Activated naive CD8-positive, alpha-beta T cell treated with anti-CD3 and anti-CD28 coated beads, Interleukin-2, amount 50 U/mL, for 24 hours (primary cell): Measurements from ENCODE around the gene BMPR1B.
"Not testable (repeated sequence)": the region's sequence is repeated elsewhere in the genome, so short reads cannot be mapped to it uniquely, and the experiment has no call there.

Experiments
- ATAC-seq: fragments of 150-1000 bp; cut with Tn5 transposase; one replicate; pipeline ENCODE4 v1.10.0; 2021
- DNase-seq: peaks from one replicate; pipeline ENCODE4 v3.0.0; 2021
- H3K27ac Mint-ChIP-seq: one replicate; pipeline ENCODE4 v1.8.0; 2021; ENCODE audit warnings: mild to moderate bottlenecking, mixed read lengths
- H3K27me3 Mint-ChIP-seq: one replicate; pipeline ENCODE4 v1.8.0; 2021; ENCODE audit warnings: mixed read lengths
- H3K36me3 Mint-ChIP-seq: one replicate; pipeline ENCODE4 v1.8.0; 2021; ENCODE audit warnings: low read depth, mixed read lengths
- H3K4me1 Mint-ChIP-seq: one replicate; pipeline ENCODE4 v1.8.0; 2021; ENCODE audit warnings: mixed read lengths
- H3K4me3 Mint-ChIP-seq: one replicate; pipeline ENCODE4 v1.8.0; 2021; ENCODE audit warnings: mild to moderate bottlenecking, moderate library complexity, mixed read lengths
- H3K9me3 Mint-ChIP-seq: one replicate; pipeline ENCODE4 v1.8.0; 2021; ENCODE audit warnings: mixed read lengths

BMPR1B gene

GRCh38 chr4:94833394-94833793 is 75.6 kb downstream of the BMPR1B start:
- Mint-ChIP-seq H3K9me3 (no peaks in the 10 kb centered on the region), H3K4me3 (no peak overlapping the region), H3K4me1 (no peaks in the 10 kb centered on the region), H3K27ac (no peak overlapping the region), H3K27me3 (no peaks in the 10 kb centered on the region), H3K36me3 (no peaks in the 10 kb centered on the region)
- no peak for DNase-seq
- ATAC-seq: no peak

- Mint-ChIP-seq H3K36me3 (no peaks in the 10 kb centered on the region), H3K4me3 (no peak overlapping the region), H3K4me1 (no peaks in the 10 kb centered on the region), H3K27me3 (no peaks in the 10 kb centered on the region), H3K9me3 (no peaks in the 10 kb centered on the region), H3K27ac (no peak overlapping the region)
- ATAC-seq (no peak), DNase-seq (no peak)
These were observed 76.7 kb downstream of the BMPR1B start for GRCh38 chr4:94834501-94834900.

- H3K9me3 Mint-ChIP-seq, H3K4me3 Mint-ChIP-seq, H3K27me3 Mint-ChIP-seq, H3K36me3 Mint-ChIP-seq, ATAC-seq, H3K27ac Mint-ChIP-seq, DNase-seq, H3K4me1 Mint-ChIP-seq: not testable (repeated sequence)
These were observed 83.6 kb downstream of the BMPR1B start for GRCh38 chr4:94841166-94841863.

GRCh38 chr4:94841864-94842221 is 84.1 kb downstream of the BMPR1B start:
- Mint-ChIP-seq H3K9me3 (no peaks in the 10 kb centered on the region), H3K27ac (no peak overlapping the region)
- ATAC-seq: no peak

DNA sequence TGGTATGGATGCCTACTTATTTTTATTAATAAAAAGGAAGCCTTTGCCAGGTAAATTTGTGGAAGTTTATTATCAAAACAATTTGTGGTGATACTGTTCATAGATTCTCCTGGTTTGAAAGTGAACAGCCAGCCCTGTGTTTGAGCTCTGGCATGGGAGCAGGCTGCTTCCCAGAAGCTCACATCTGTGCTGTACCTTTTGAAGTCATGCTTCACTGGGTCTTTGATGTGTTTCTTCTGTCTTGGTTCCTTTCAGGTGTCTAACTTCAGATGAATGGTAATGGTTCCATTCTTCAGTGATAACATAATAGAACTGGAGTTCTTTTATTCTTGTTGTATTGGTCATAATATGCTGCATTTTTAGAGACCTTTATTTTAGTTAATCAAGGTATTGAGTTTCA is 85.5 kb downstream of the BMPR1B start:
- no peaks in the 10 kb centered on the region for H3K27me3 Mint-ChIP-seq
- H3K27ac Mint-ChIP-seq: no peak overlapping the region
- ATAC-seq (no peak), DNase-seq (no peak)
- no peaks in the 10 kb centered on the region for H3K9me3 Mint-ChIP-seq
- no peaks in the 10 kb centered on the region for H3K36me3 Mint-ChIP-seq
- no peaks in the 10 kb centered on the region for H3K4me1 Mint-ChIP-seq
- no peak overlapping the region for H3K4me3 Mint-ChIP-seq

More at GRCh38 chr4:94841864-94842221, 84.1 kb downstream of the BMPR1B start:
- H3K36me3 Mint-ChIP-seq: no peaks in the 10 kb centered on the region
- no peak overlapping the region for H3K4me3 Mint-ChIP-seq
- no peaks in the 10 kb centered on the region for H3K4me1 Mint-ChIP-seq
- no peaks in the 10 kb centered on the region for H3K27me3 Mint-ChIP-seq
- no peak for DNase-seq

DNA sequence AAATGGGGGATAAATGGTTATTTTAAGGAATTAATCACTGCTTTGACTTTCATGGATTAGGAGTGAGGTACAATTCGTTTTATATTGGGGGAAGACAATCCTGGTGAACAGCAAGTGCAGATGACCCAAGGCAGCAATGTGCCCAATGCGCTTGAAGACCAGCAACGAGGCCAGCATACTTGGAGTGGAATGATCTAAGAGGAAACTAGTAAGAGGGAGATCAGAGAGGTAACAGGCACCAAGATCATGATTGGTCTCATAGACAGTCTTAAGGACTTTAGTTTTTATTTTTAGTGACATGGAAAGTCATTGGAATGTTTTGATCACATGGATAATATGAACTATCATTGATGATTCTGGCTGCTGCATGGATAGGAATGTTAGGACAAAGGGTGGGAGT is 90.6 kb downstream of the BMPR1B start:
- Mint-ChIP-seq H3K36me3 (no peaks in the 10 kb centered on the region), H3K9me3 (no peaks in the 10 kb centered on the region), H3K27me3 (no peaks in the 10 kb centered on the region), H3K4me1 (no peaks in the 10 kb centered on the region), H3K4me3 (no peak overlapping the region), H3K27ac (no peak overlapping the region)
- ATAC-seq: no peak
- DNase-seq: no peak

GRCh38 chr4:94849901-94850300 is 92.1 kb downstream of the BMPR1B start:
- H3K36me3 Mint-ChIP-seq: no peaks in the 10 kb centered on the region
- H3K4me1 Mint-ChIP-seq: no peaks in the 10 kb centered on the region
- H3K4me3 Mint-ChIP-seq: no peak overlapping the region
- no peak for ATAC-seq
- DNase-seq: no peak
- H3K27ac Mint-ChIP-seq: no peak overlapping the region
- H3K9me3 Mint-ChIP-seq: no peaks in the 10 kb centered on the region
- H3K27me3 Mint-ChIP-seq: no peaks in the 10 kb centered on the region

- ATAC-seq (no peak), DNase-seq (no peak)
- Mint-ChIP-seq H3K4me1 (no peaks in the 10 kb centered on the region), H3K4me3 (no peak overlapping the region), H3K36me3 (no peaks in the 10 kb centered on the region), H3K9me3 (no peaks in the 10 kb centered on the region), H3K27ac (no peak overlapping the region), H3K27me3 (no peaks in the 10 kb centered on the region)
These were observed 94.9 kb downstream of the BMPR1B start for GRCh38 chr4:94852616-94853015.

DNA sequence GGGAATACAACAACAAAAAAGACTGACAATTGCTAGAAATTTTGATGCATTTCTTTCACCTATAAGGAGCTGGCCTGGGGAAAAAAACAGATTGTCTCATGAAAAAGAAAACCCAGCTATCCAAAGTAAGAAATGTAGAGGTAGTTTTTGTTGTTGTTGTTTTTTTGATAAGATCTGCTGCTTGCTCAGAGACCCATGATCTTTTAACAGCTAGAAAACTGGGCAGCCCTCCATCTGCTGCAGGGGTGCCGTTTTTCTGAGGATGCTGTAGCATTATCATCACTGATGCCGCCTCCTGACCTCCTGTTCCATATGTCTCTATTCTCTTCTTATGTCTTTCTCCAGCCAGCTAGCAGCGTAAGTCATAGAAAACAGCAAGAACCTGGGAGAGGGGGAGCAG is 98.3 kb downstream of the BMPR1B start:
- ATAC-seq (no peak), DNase-seq (no peak)
- no peaks in the 10 kb centered on the region for H3K9me3 Mint-ChIP-seq
- no peaks in the 10 kb centered on the region for H3K27me3 Mint-ChIP-seq
- no peak overlapping the region for H3K27ac Mint-ChIP-seq
- H3K4me1 Mint-ChIP-seq: no peaks in the 10 kb centered on the region
- H3K36me3 Mint-ChIP-seq: no peaks in the 10 kb centered on the region
- H3K4me3 Mint-ChIP-seq: no peak overlapping the region

DNA sequence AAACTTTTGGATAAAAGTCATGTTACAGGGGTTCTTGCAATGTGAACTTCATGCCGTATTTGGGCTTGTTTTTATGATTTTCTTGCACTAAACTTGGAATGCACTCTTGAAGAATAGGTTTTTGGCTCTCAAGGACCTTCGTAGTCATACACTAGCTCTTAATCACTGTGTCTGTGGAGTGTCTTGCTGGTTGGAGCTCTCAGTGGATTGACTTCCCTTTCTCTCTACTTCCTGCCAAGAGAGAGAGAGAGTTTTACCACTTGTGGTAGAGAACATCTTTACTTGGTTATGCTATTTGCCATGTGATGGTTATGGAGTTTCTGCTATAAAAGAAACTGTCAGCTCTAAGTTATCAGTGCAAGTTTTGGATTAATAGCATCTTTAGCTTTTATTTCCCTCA is 112.4 kb downstream of the BMPR1B start:
- no peaks in the 10 kb centered on the region for H3K27me3 Mint-ChIP-seq
- no peak overlapping the region for H3K27ac Mint-ChIP-seq
- H3K4me3 Mint-ChIP-seq: no peak overlapping the region
- ATAC-seq (no peak), DNase-seq (no peak)
- H3K4me1 Mint-ChIP-seq: no peaks in the 10 kb centered on the region
- no peaks in the 10 kb centered on the region for H3K36me3 Mint-ChIP-seq
- no peaks in the 10 kb centered on the region for H3K9me3 Mint-ChIP-seq

DNA sequence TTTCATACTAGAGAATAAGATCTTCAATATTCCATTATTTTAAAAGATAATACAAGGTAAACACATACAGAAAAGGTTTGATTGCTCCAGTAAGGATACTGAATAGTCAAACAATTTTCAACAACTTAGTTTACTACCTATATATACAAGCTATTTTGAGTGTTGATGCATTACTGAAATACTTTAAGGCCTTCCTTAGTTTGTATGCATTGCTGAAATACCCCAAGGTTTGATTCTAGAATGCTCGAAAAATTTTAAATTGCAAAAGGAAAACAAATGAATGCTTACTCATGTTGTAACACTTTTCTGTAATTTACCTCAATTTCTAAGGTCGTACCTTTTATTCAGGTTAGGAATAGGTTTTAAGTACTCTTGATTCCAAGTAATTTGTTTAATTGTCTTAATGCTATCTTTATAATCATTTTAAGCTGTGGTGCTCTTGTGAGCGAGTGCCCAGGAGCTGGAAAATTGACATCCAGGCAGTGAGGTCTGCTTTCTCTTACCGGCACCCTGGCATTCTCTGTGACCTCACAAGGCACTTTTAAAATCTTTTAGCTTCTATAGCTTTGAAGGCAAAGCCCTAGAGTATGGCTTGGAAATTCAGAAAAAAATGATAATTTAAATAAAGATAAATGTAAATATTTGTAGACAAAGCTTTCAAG is 114.0 kb downstream of the BMPR1B start:
- Mint-ChIP-seq H3K27me3 (no peaks in the 10 kb centered on the region), H3K36me3 (no peaks in the 10 kb centered on the region), H3K4me1 (no peaks in the 10 kb centered on the region), H3K27ac (no peak overlapping the region), H3K4me3 (no peak overlapping the region), H3K9me3 (no peaks in the 10 kb centered on the region)
- ATAC-seq (no peak), DNase-seq (no peak)

GRCh38 chr4:94877973-94878372 is 120.2 kb downstream of the BMPR1B start:
- Mint-ChIP-seq H3K9me3 (no peaks in the 10 kb centered on the region), H3K36me3 (no peaks in the 10 kb centered on the region)

DNA sequence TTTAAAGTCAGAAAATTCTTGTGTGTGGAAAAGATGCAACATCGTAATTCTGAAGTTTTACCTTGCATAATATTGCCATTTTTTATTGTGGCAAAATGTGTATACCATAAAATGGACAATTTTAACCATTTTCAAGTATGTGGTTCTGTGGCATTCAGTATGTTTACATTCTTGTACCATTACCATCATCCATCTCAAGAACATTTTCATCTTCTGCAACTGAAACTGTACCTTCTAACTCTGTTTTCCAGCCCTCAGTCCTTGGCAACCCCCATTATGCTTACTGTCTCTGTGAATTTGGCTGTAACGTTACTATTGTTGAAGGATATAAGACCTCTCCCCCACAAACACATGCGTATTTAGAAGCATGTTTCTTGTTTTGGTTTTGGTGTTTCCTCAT is 123.2 kb downstream of the BMPR1B start:
- ATAC-seq (no peak), DNase-seq (no peak)
- H3K27me3 Mint-ChIP-seq: no peaks in the 10 kb centered on the region
- no peak overlapping the region for H3K4me3 Mint-ChIP-seq
- no peak overlapping the region for H3K27ac Mint-ChIP-seq
- H3K9me3 Mint-ChIP-seq: no peaks in the 10 kb centered on the region
- no peaks in the 10 kb centered on the region for H3K4me1 Mint-ChIP-seq
- no peaks in the 10 kb centered on the region for H3K36me3 Mint-ChIP-seq

More at GRCh38 chr4:94877973-94878372, 120.2 kb downstream of the BMPR1B start:
- H3K4me1 Mint-ChIP-seq: no peaks in the 10 kb centered on the region
- H3K27ac Mint-ChIP-seq: no peak overlapping the region
- ATAC-seq (no peak), DNase-seq (no peak)
- no peak overlapping the region for H3K4me3 Mint-ChIP-seq
- H3K27me3 Mint-ChIP-seq: no peaks in the 10 kb centered on the region

GRCh38 chr4:94882756-94883155 is 125.0 kb downstream of the BMPR1B start:
- Mint-ChIP-seq H3K4me1 (no peaks in the 10 kb centered on the region), H3K27ac (no peak overlapping the region), H3K36me3 (no peaks in the 10 kb centered on the region), H3K9me3 (no peaks in the 10 kb centered on the region), H3K4me3 (no peak overlapping the region), H3K27me3 (peaks cover 3% of the 10 kb centered on the region)
- DNase-seq: no peak
- ATAC-seq: no peak

DNA sequence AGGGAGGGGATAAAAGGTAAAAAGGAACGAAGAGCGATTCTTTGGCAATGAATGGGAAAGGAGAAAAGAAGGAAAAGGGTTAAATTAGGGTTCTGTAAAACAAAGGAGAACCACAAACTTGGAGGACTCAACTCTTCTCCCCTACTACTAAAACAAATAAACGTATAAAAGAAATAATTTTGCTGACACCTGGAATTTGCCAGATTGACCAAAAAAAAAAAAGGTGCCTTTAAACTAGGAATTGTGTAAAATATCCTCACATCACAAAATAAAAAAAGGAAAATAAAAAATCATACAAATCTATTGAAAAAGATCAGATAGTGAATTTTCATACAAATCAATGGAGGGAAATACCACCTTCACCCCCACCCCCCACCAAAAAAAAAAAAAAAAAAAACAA is 129.3 kb downstream of the BMPR1B start:
- no peak for ATAC-seq
- H3K4me3 Mint-ChIP-seq: no peak overlapping the region

More for the DNA sequence above, 129.3 kb downstream of the BMPR1B start:
- H3K36me3 Mint-ChIP-seq: no peaks in the 10 kb centered on the region
- H3K9me3 Mint-ChIP-seq: no peaks in the 10 kb centered on the region
- no peak overlapping the region for H3K27ac Mint-ChIP-seq
- peaks cover 3% of the 10 kb centered on the region for H3K27me3 Mint-ChIP-seq
- no peaks in the 10 kb centered on the region for H3K4me1 Mint-ChIP-seq
- DNase-seq: no peak
